B cell (primary cell): ENCODE data around the gene CRTAP. TPM values are rescaled to one million over a fixed set of nuclear protein-coding genes. Genes with fewer than 3 reads are reported as not detected.
A peak's percentile ranks its signal among the peaks of the same experiment; 100 is the strongest.

Source experiments
- ATAC-seq: fragments of 200-7000 bp; cut with Tn5 transposase; one replicate; pipeline ENCODE4 v1.10.0; 2021; ENCODE audit warnings: low read depth, mild to moderate bottlenecking, moderate number of reproducible peaks, moderate library complexity
- CTCF ChIA-PET: fragments of 350-600 bp; sonication (Branson Sonifier 250); formaldehyde crosslinking; loops from one replicate; lab custom pipeline; 2021; ENCODE audit warnings: antibody characterized with exemption, inconsistent platforms; lab: Charles Lee
- POLR2A ChIA-PET: fragments of 350-600 bp; sonication (Branson Sonifier 250); formaldehyde crosslinking; loops from one replicate; lab custom pipeline; 2021; ENCODE audit warnings: antibody characterized with exemption; lab: Charles Lee
- DNase-seq: peaks from one replicate; pipeline ENCODE4 v3.0.0; 2013
- H2AFZ ChIP-seq: 2 replicates; pipeline ENCODE4 v1.6.1; 2012; ENCODE audit warnings: mild to moderate bottlenecking, low read depth, low read length; ENCODE audit not compliant: insufficient read depth, poor library complexity, severe bottlenecking
- H3K27ac ChIP-seq, 2 donors: 1 replicate in 1 of 2; 2 replicates in 1 of 2; pipeline ENCODE4 v1.5.1; 2012 to 2013; ENCODE audit warnings: low read length in 2 of 2, mild to moderate bottlenecking in 2 of 2, moderate library complexity in 1 of 2
- H3K27me3 ChIP-seq, 4 experiments: fragments of 200-600 bp in 1 of 4; sonication (generic) in 1 of 4; replicated peaks in 1 of 4; 1 replicate in 2 of 4; 2 replicates in 2 of 4; pipeline versions ENCODE4 v1.6.1 to v1.7.0; 2013 to 2016; ENCODE audit warnings: low read length in 3 of 4, mild to moderate bottlenecking in 2 of 4, mixed read lengths in 1 of 4, moderate library complexity in 1 of 4; ENCODE audit not compliant: insufficient read depth in 4 of 4, control insufficient read depth in 3 of 4; ENCODE audit errors: control extremely low read depth in 1 of 4
- H3K36me3 ChIP-seq, 2 experiments: replicated peaks in 1 of 2; 1 replicate in 1 of 2; 2 replicates in 1 of 2; pipeline versions ENCODE4 v1.6.1 to v1.7.1; 2013; ENCODE audit warnings: low read length in 1 of 2; ENCODE audit not compliant: insufficient read depth in 2 of 2, control insufficient read depth in 1 of 2; ENCODE audit errors: control extremely low read depth in 1 of 2, extremely low read depth in 1 of 2
- H3K4me1 ChIP-seq, 2 donors: fragments of 200-600 bp in 1 of 2; sonication (generic) in 1 of 2; 1 replicate in 1 of 2; 2 replicates in 1 of 2; pipeline versions ENCODE4 v1.5.1 to v1.6.1; 2013 to 2017; ENCODE audit warnings: low read length in 2 of 2; ENCODE audit not compliant: control insufficient read depth in 2 of 2, insufficient read depth in 2 of 2
- H3K4me2 ChIP-seq: replicated peaks from 2 replicates; pipeline ENCODE3; 2012; ENCODE audit warnings: mild to moderate bottlenecking, low read depth, low read length; ENCODE audit not compliant: poor library complexity, severe bottlenecking
- H3K4me3 ChIP-seq, 5 experiments: fragments of 200-600 bp in 1 of 5; sonication (generic) in 1 of 5; 1 replicate in 3 of 5; 2 replicates in 2 of 5; pipeline versions ENCODE4 v1.5.1 to v1.7.0; 2011 to 2016; ENCODE audit warnings: low read length in 4 of 5, mild to moderate bottlenecking in 4 of 5, low read depth in 2 of 5, control low read depth in 1 of 5, moderate library complexity in 1 of 5; ENCODE audit not compliant: insufficient read depth in 1 of 5; ENCODE audit errors: control extremely low read depth in 1 of 5, extremely low read depth in 1 of 5
- H3K79me2 ChIP-seq: fragments of 200-600 bp; sonication (generic); one replicate; pipeline ENCODE4 v1.6.0; 2016; ENCODE audit warnings: low read length; ENCODE audit not compliant: control insufficient read depth, insufficient read depth
- H3K9ac ChIP-seq: fragments of 200-600 bp; sonication (generic); 2 replicates; pipeline ENCODE4 v1.6.1; 2017; ENCODE audit warnings: mild to moderate bottlenecking, low read length, moderate library complexity
- H3K9me3 ChIP-seq, 3 donors: one replicate each; pipeline versions ENCODE4 v1.6.1 to v1.7.1; 2013; ENCODE audit warnings: low read length in 2 of 3; ENCODE audit not compliant: control insufficient read depth in 2 of 3, insufficient read depth in 1 of 3; ENCODE audit errors: control extremely low read depth in 1 of 3
- H4K20me1 ChIP-seq: 2 replicates; pipeline ENCODE4 v1.6.0; 2012; ENCODE audit warnings: mild to moderate bottlenecking, low read length; ENCODE audit not compliant: insufficient read depth, control insufficient read depth, poor library complexity, severe bottlenecking
- H3K27ac Mint-ChIP-seq: one replicate; pipeline ENCODE4 v1.8.0; 2021; ENCODE audit warnings: mixed read lengths
- H3K27me3 Mint-ChIP-seq: one replicate; pipeline ENCODE4 v1.8.0; 2021; ENCODE audit warnings: mixed read lengths
- H3K4me1 Mint-ChIP-seq: one replicate; pipeline ENCODE4 v1.8.0; 2021; ENCODE audit warnings: mixed read lengths
- H3K4me3 Mint-ChIP-seq: one replicate; pipeline ENCODE4 v1.8.0; 2021; ENCODE audit warnings: mixed read lengths
- H3K9me3 Mint-ChIP-seq: one replicate; pipeline ENCODE4 v1.8.0; 2022; ENCODE audit warnings: mixed read lengths; ENCODE audit not compliant: insufficient read depth
- EZH2 ChIP-seq: IDR thresholded peaks from 2 replicates; pipeline ENCODE4 v1.6.1; 2012; ENCODE audit warnings: borderline replicate concordance, low read depth, mild to moderate bottlenecking, moderate library complexity, low read length; ENCODE audit not compliant: insufficient read depth, poor library complexity, severe bottlenecking
- WGBS: methylation state at CpG from one replicate; pipeline ENCODE4 v1.1.5; 2013; ENCODE audit warnings: missing lambda C conversion rate; ENCODE audit not compliant: insufficient coverage; 5-methylcytosine and 5-hydroxymethylcytosine counted together
- intact Hi-C: fragments of 100-400 bp; cut with micrococcal nuclease; formaldehyde crosslinking; loops from one replicate; pipeline ENCODE4 v1.10.0; 2022
- polyA plus RNA-seq: library from polyadenylated mRNA; depleted of rRNA; stranded (reverse); fragments of >200 nt; gene quantifications from 2 replicates; pipeline ENCODE4 v1.2.3, GENCODE V29; 2012
- total RNA-seq, 2 donors: library from RNA; stranded (reverse); fragments of 120-200 nt in 1 of 2; gene quantifications; 1 replicate in 1 of 2; 2 replicates in 1 of 2; pipeline versions ENCODE4 v1.2.3 to v1.2.4, GENCODE V29; 2013 to 2022
- TF ChIP-seq, protein P1 (sequence below): fragments of 200-600 bp; IDR thresholded peaks from one replicate; pipeline ENCODE4 v1.8.0; 2022; ENCODE audit warnings: antibody characterized with exemption, mild to moderate bottlenecking

CRTAP gene
- total and polyA plus RNA-seq, 2 donors (not counting 1 experiment from before 2014, with no cell fraction given) = 20.3 to 55.0 TPM

DNA sequence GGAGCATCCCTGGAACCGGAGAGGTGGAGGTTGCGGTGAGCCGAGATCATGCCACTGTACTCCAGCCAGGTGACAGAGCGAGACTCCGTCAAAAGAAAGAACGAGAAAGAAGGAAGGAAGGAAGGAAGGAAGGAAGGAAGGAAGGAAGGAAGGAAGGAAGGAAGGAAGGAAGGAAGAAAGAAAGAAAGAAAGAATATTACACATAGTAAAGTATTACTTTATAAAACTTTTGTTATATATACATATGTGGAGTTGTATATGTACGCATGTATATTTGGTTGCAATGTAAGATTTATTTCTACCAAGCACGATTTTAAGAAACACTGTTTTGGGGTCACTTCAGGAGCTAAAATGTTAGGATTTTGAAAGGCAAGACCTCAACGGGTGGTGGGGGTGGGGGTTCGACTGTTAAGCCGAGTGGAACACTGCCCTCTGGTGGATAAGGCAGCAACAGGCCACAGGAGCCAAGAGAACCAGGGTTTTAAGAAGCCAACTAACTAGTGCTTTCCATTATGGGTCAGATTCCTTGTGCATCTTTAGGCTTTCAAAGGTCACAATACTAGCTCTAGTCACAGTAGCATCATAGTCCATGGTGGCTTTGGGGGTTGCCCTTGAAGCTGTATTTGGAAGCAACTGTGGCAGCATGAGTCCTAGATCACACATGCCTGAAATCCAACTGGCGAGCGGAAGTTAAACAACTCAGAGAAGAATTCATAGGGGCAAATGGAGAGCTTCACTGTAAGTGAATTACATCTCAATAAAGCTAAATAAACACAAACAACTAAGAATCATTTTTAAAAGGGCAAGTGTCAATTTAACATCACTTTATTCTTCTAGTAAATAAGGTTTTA lies 39.4 kb upstream of the CRTAP start:
- peak overlapping the region; percentile 24 for H3K4me2 ChIP-seq
- no peaks in the 10 kb centered on the region for H3K27me3 ChIP-seq
- H3K4me1 ChIP-seq = peaks cover 3 to 7% of the 10 kb centered on the region in 2 donors
- Mint-ChIP-seq H3K27ac (no peak overlapping the region), H3K4me1 (peaks cover 26% of the 10 kb centered on the region), H3K9me3 (no peaks in the 10 kb centered on the region), H3K27me3 (no peaks in the 10 kb centered on the region), H3K4me3 (no peak overlapping the region)
- H3K27ac ChIP-seq = no peak overlapping the region
- POLR2A ChIA-PET = interaction anchor here (0.6 to 0.7 kb wide), 3 partner anchors 15 to 173 kb away, joined by 3 to 6 read pairs (median 5); no protein-coding TSS in a partner anchor
- H4K20me1 ChIP-seq = peaks cover 29% of the 10 kb centered on the region
- H3K4me3 ChIP-seq = no peak overlapping the region
- no peaks in the 10 kb centered on the region for H3K9me3 ChIP-seq
- 43% methylated on average over 7 of the region's 13 CpGs for WGBS
- no peak overlapping the region for H3K9ac ChIP-seq
- CTCF ChIA-PET = interaction anchor here (0.6 to 7.6 kb wide), 35 partner anchors 8 to 573 kb away, joined by 3 to 132 read pairs (median 5); partner anchors contain the start of genes CCR4 and CRTAP
- TF ChIP-seq EZH2 = no peak
- TF ChIP-seq, protein P1, sequence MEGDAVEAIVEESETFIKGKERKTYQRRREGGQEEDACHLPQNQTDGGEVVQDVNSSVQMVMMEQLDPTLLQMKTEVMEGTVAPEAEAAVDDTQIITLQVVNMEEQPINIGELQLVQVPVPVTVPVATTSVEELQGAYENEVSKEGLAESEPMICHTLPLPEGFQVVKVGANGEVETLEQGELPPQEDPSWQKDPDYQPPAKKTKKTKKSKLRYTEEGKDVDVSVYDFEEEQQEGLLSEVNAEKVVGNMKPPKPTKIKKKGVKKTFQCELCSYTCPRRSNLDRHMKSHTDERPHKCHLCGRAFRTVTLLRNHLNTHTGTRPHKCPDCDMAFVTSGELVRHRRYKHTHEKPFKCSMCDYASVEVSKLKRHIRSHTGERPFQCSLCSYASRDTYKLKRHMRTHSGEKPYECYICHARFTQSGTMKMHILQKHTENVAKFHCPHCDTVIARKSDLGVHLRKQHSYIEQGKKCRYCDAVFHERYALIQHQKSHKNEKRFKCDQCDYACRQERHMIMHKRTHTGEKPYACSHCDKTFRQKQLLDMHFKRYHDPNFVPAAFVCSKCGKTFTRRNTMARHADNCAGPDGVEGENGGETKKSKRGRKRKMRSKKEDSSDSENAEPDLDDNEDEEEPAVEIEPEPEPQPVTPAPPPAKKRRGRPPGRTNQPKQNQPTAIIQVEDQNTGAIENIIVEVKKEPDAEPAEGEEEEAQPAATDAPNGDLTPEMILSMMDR = peak; percentile 85
- intact Hi-C loops = loop anchor here (1.0 to 10.0 kb wide), 3 partner anchors 22 to 560 kb away; partner anchors contain the start of genes GLB1 and TMPPE
- peaks cover 0 to 35% of the 10 kb centered on the region in 2 experiments for H3K36me3 ChIP-seq
- H3K79me2 ChIP-seq = peaks cover 29% of the 10 kb centered on the region
- no peak overlapping the region for H2AFZ ChIP-seq
- DNase-seq (peak; percentile 79), ATAC-seq (peak; percentile 69)
